HepG2 (cell line): ENCODE results near the gene RANBP17.

Source experiments
- CBFB ChIP-seq: sonication (generic); formaldehyde crosslinking; IDR thresholded peaks from 2 replicates; pipeline ENCODE4 v1.4.0; 2020; ENCODE audit warnings: missing genetic modification reagents
- CENPBD1 ChIP-seq: sonication (generic); formaldehyde crosslinking; IDR thresholded peaks from 2 replicates; pipeline ENCODE4 v1.8.0; 2022; ENCODE audit warnings: missing genetic modification reagents, low read depth, mild to moderate bottlenecking, borderline replicate concordance
- FOXK1 ChIP-seq: sonication (generic); formaldehyde crosslinking; IDR thresholded peaks from 2 replicates; pipeline ENCODE4 v1.4.0; 2020; ENCODE audit warnings: low read depth, missing genetic modification reagents, borderline replicate concordance
- FOXP4 ChIP-seq: sonication (generic); formaldehyde crosslinking; IDR thresholded peaks from 2 replicates; pipeline ENCODE4 v1.4.0; 2020; ENCODE audit warnings: missing genetic modification reagents
- JUNB ChIP-seq: sonication (generic); formaldehyde crosslinking; IDR thresholded peaks from 2 replicates; pipeline ENCODE4 v1.8.0; 2022; ENCODE audit warnings: missing genetic modification reagents, mild to moderate bottlenecking, borderline replicate concordance
- MAZ ChIP-seq, 2 experiments: sonication (generic) in 1 of 2; formaldehyde crosslinking in 1 of 2; IDR thresholded peaks; 2 replicates each; pipeline versions ENCODE4 v1.5.0 to v1.6.1; 2012 to 2020; ENCODE audit warnings: low read depth in 2 of 2, mild to moderate bottlenecking in 2 of 2, borderline replicate concordance in 1 of 2, improper control_type of control experiment in 1 of 2, low read length in 1 of 2, missing genetic modification reagents in 1 of 2, moderate library complexity in 1 of 2
- NFYB ChIP-seq: sonication (generic); formaldehyde crosslinking; IDR thresholded peaks from 2 replicates; pipeline ENCODE4 v1.4.0; 2020; ENCODE audit warnings: missing genetic modification reagents
- RXRA ChIP-seq: sonication (generic); formaldehyde crosslinking; IDR thresholded peaks from 2 replicates; pipeline ENCODE4 v1.5.1; 2020; ENCODE audit warnings: missing genetic modification reagents
- THAP11 ChIP-seq: IDR thresholded peaks from 2 replicates; pipeline ENCODE4 v1.6.1; 2016; ENCODE audit warnings: missing biosample characterization, missing genetic modification reagents
- ZHX1 ChIP-seq: sonication (generic); formaldehyde crosslinking; IDR thresholded peaks from 2 replicates; pipeline ENCODE4 v1.8.1; 2022; ENCODE audit warnings: low read depth, mild to moderate bottlenecking, missing genetic modification reagents
- ZNF720 ChIP-seq: sonication (generic); formaldehyde crosslinking; IDR thresholded peaks from 2 replicates; pipeline ENCODE4 v1.4.0; 2020; ENCODE audit warnings: missing genetic modification reagents
- TF ChIP-seq, protein P1 (sequence below): sonication (generic); formaldehyde crosslinking; IDR thresholded peaks from 2 replicates; pipeline ENCODE4 v1.4.0; 2020; ENCODE audit warnings: missing genetic modification reagents

DNA sequence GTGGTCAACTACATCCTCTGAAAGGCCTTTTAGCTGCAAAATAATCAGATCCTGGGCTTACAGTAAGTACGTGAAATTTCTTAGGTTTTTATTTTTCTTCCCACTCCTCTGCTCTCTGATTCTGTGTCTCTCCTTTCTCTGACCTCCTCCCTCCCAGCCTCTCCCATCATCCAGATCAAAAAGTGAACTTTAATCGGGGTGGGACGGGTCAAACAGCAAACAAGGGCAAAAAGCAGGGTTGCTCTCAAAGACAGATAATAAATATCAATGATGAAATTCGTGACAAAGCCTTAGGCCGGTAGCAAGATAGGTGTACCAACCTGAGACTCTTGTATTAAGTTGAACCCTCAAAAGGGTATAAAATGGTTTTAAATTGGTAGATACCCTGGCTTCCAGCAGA, 76.1 kb downstream of the RANBP17 start:
- no peak for TF ChIP-seq CENPBD1 (CRISPR knock-in tag)
- no peak for TF ChIP-seq MAZ (IDR thresholded peaks at IDR 0.05; ENCODE audit: borderline replicate concordance, low read depth, low read length)
- TF ChIP-seq MAZ (CRISPR knock-in tag; IDR thresholded peaks at IDR 0.05; ENCODE audit: low read depth): no peak
- no peak for TF ChIP-seq THAP11 (CRISPR knock-in tag)
- TF ChIP-seq FOXP4 (CRISPR knock-in tag): no peak
- TF ChIP-seq NFYB (CRISPR knock-in tag): no peak
- TF ChIP-seq FOXK1 (CRISPR knock-in tag): no peak
- TF ChIP-seq CBFB (CRISPR knock-in tag): no peak
- no peak for TF ChIP-seq ZHX1 (CRISPR knock-in tag)
- no peak for TF ChIP-seq RXRA
- no peak for TF ChIP-seq JUNB (CRISPR knock-in tag)
- TF ChIP-seq, protein P1, sequence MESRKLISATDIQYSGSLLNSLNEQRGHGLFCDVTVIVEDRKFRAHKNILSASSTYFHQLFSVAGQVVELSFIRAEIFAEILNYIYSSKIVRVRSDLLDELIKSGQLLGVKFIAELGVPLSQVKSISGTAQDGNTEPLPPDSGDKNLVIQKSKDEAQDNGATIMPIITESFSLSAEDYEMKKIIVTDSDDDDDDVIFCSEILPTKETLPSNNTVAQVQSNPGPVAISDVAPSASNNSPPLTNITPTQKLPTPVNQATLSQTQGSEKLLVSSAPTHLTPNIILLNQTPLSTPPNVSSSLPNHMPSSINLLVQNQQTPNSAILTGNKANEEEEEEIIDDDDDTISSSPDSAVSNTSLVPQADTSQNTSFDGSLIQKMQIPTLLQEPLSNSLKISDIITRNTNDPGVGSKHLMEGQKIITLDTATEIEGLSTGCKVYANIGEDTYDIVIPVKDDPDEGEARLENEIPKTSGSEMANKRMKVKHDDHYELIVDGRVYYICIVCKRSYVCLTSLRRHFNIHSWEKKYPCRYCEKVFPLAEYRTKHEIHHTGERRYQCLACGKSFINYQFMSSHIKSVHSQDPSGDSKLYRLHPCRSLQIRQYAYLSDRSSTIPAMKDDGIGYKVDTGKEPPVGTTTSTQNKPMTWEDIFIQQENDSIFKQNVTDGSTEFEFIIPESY (CRISPR knock-in tag): no peak
- no peak for TF ChIP-seq ZNF720
